Activated naive CD8-positive, alpha-beta T cell treated with anti-CD3 and anti-CD28 coated beads, Interleukin-2, amount 50 U/mL, for 16 hours (primary cell): Measurements from ENCODE around the gene TAF8.
"Not testable (repeated sequence)": the region's sequence is repeated elsewhere in the genome, so short reads cannot be mapped to it uniquely, and the experiment has no call there.

Experiments
- DNase-seq: peaks from one replicate; pipeline ENCODE4 v3.0.0-alpha.2; 2020; ENCODE audit warnings: low read depth, low spot score

The TAF8 gene

GRCh38 chr6:42029062-42029685 lies 21.1 kb upstream of the TAF8 start:
- DNase-seq = no peak

GRCh38 chr6:42029881-42030280 lies 20.4 kb upstream of the TAF8 start:
- no peak for DNase-seq

GRCh38 chr6:42030585-42031506 lies 19.5 kb upstream of the TAF8 start:
- peak; percentile 35 for DNase-seq

GRCh38 chr6:42032366-42032765 lies 18.0 kb upstream of the TAF8 start:
- no peak for DNase-seq

- not testable (repeated sequence) for DNase-seq
Observed at GRCh38 chr6:42037669-42038068, 12.7 kb upstream of the TAF8 start.

GRCh38 chr6:42038163-42038562 lies 12.2 kb upstream of the TAF8 start:
- no peak for DNase-seq

GRCh38 chr6:42038811-42039408 lies 11.4 kb upstream of the TAF8 start:
- no peak for DNase-seq

GRCh38 chr6:42040856-42041480 lies 9.4 kb upstream of the TAF8 start:
- DNase-seq = no peak

GRCh38 chr6:42041481-42042053 lies 8.8 kb upstream of the TAF8 start:
- no peak for DNase-seq

- no peak for DNase-seq
Observed at GRCh38 chr6:42042108-42042507, 8.2 kb upstream of the TAF8 start.

- peak; percentile 85 for DNase-seq
Observed at GRCh38 chr6:42043787-42044475, 6.4 kb upstream of the TAF8 start.

GRCh38 chr6:42045538-42046460 lies 4.5 kb upstream of the TAF8 start:
- DNase-seq = peak; percentile 44

- no peak for DNase-seq
Observed at GRCh38 chr6:42046464-42047212, 3.7 kb upstream of the TAF8 start.

GRCh38 chr6:42047213-42047590 lies 3.1 kb upstream of the TAF8 start:
- no peak for DNase-seq

- DNase-seq = no peak
Observed at GRCh38 chr6:42047790-42048405, 2.4 kb upstream of the TAF8 start.

- DNase-seq = no peak
Observed at GRCh38 chr6:42049116-42049809, 1.1 kb upstream of the TAF8 start.

- no peak for DNase-seq
Observed at GRCh38 chr6:42049948-42050296, 402 bp upstream of the TAF8 start.

GRCh38 chr6:42051268-42051653 lies 937 bp downstream of the TAF8 start:
- no peak for DNase-seq

GRCh38 chr6:42053601-42054000 lies 3.3 kb downstream of the TAF8 start:
- no peak for DNase-seq
